Liver (tissue), 3 donors: ENCODE measurements around the gene ANKS3.

Experiments used
- CTCF ChIP-seq: fragments of 150-350 bp; IDR thresholded peaks from 2 replicates; pipeline ENCODE4 v1.5.1; 2017; ENCODE audit warnings: improper control_type of control experiment, low read depth, low read length; ENCODE audit not compliant: missing input control
- EGR1 ChIP-seq, 2 donors: IDR thresholded peaks; 2 replicates each; pipeline ENCODE4 v1.6.1; 2016 to 2018; ENCODE audit warnings: antibody characterized with exemption in 2 of 2, low read depth in 2 of 2
- HNF4A ChIP-seq, 2 donors: conservative IDR thresholded peaks; 2 replicates each; pipeline ENCODE4 v1.6.1; 2016; ENCODE audit warnings: antibody characterized with exemption in 2 of 2, mild to moderate bottlenecking in 2 of 2
- JUND ChIP-seq, 2 donors: IDR thresholded peaks; 2 replicates each; pipeline ENCODE4 v1.6.1; 2016; ENCODE audit warnings: antibody characterized with exemption in 2 of 2
- RAD21 ChIP-seq, 2 donors: IDR thresholded peaks; 2 replicates each; pipeline ENCODE4 v1.6.1; 2016; ENCODE audit warnings: antibody characterized with exemption in 2 of 2, mild to moderate bottlenecking in 2 of 2
- REST ChIP-seq: IDR thresholded peaks from 2 replicates; pipeline ENCODE4 v1.6.1; 2016; ENCODE audit warnings: antibody characterized with exemption, mild to moderate bottlenecking
- RXRA ChIP-seq, 2 donors: IDR thresholded peaks; 2 replicates each; pipeline ENCODE4 v1.6.1; 2017 to 2018; ENCODE audit warnings: antibody characterized with exemption in 2 of 2, mild to moderate bottlenecking in 1 of 2
- SP1 ChIP-seq: IDR thresholded peaks from 2 replicates; pipeline ENCODE4 v1.6.1; 2018; ENCODE audit warnings: antibody characterized with exemption, mild to moderate bottlenecking
- TAF1 ChIP-seq: conservative IDR thresholded peaks from 2 replicates; pipeline ENCODE4 v1.6.1; 2016; ENCODE audit warnings: antibody characterized with exemption, mild to moderate bottlenecking
- YY1 ChIP-seq: IDR thresholded peaks from 2 replicates; pipeline ENCODE4 v1.6.1; 2016; ENCODE audit warnings: antibody characterized with exemption, mild to moderate bottlenecking
- ZBTB33 ChIP-seq: IDR thresholded peaks from 2 replicates; pipeline ENCODE4 v1.6.1; 2016; ENCODE audit warnings: antibody characterized with exemption
- donor health status: healthy.
- donor health status: healthy.

GRCh38 chr16:4654964-4655590 is 79.0 kb downstream of the ANKS3 start:
- TF ChIP-seq CTCF (no peak), RXRA (IDR thresholded peaks at IDR 0.05) (no peak), YY1 (no peak), JUND (IDR thresholded peaks at IDR 0.05) (no peak), HNF4A (conservative IDR thresholded peaks at IDR 0.05) (no peak), TAF1 (no peak), RAD21 (IDR thresholded peaks at IDR 0.05) (no peak), EGR1 (IDR thresholded peaks at IDR 0.05; ENCODE audit: low read depth in 2 of 2) (no peak), REST (no peak), ZBTB33 (no peak), SP1 (no peak)
